SK-N-SH (cell line): ENCODE data around the gene MOCOS.
A peak's percentile ranks its signal among the peaks of the same experiment; 100 is the strongest.

Experiments
- MAX ChIP-seq: IDR thresholded peaks from 2 replicates; pipeline ENCODE4 v1.4.0; 2012; ENCODE audit warnings: low read depth
- MEF2A ChIP-seq: IDR thresholded peaks from 2 replicates; pipeline ENCODE4 v1.4.0; 2012; ENCODE audit warnings: low read depth, borderline replicate concordance
- NFIC ChIP-seq: IDR thresholded peaks from 2 replicates; pipeline ENCODE4 v1.4.0; 2012; ENCODE audit warnings: borderline replicate concordance
- PBX3 ChIP-seq: IDR thresholded peaks from 2 replicates; pipeline ENCODE4; 2012
- POLR2AphosphoS5 ChIP-seq: IDR thresholded peaks from 2 replicates; pipeline ENCODE4 v1.6.1; 2012; ENCODE audit warnings: low read depth, low read length
- RCOR1 ChIP-seq: fragments of 150-350 bp; IDR thresholded peaks from 2 replicates; pipeline ENCODE4 v1.6.1; 2017; ENCODE audit warnings: antibody characterized with exemption, low read length
- SMC3 ChIP-seq: IDR thresholded peaks from 2 replicates; pipeline ENCODE4 v1.6.1; 2012; ENCODE audit warnings: low read depth, low read length, improper control_type of control experiment
- TEAD4 ChIP-seq: IDR thresholded peaks from 2 replicates; pipeline ENCODE4 v1.4.0; 2012; ENCODE audit warnings: mild to moderate bottlenecking, borderline replicate concordance; ENCODE audit not compliant: insufficient read depth
- ZBTB33 ChIP-seq: IDR thresholded peaks from 2 replicates; pipeline ENCODE4 v1.4.0; 2012; ENCODE audit warnings: low read depth, borderline replicate concordance
- TF ChIP-seq, protein P1 (sequence below): fragments of 200-600 bp; sonication (generic); IDR thresholded peaks from 2 replicates; pipeline ENCODE4 v1.6.1; 2017; ENCODE audit warnings: antibody characterized with exemption, mild to moderate bottlenecking, moderate library complexity
- TF ChIP-seq, protein P2 (sequence below): fragments of 150-350 bp; IDR thresholded peaks from 2 replicates; pipeline ENCODE4 v1.6.1; 2017; ENCODE audit warnings: antibody characterized with exemption, low read length, low read depth, borderline replicate concordance

GRCh38 chr18:36309436-36310391 is 122.4 kb downstream of the MOCOS start:
- peak; percentile 96 for TF ChIP-seq MAX
- TF ChIP-seq MEF2A, result no peak; the same call in 1 of the 2 replicates
- TF ChIP-seq, protein P1, sequence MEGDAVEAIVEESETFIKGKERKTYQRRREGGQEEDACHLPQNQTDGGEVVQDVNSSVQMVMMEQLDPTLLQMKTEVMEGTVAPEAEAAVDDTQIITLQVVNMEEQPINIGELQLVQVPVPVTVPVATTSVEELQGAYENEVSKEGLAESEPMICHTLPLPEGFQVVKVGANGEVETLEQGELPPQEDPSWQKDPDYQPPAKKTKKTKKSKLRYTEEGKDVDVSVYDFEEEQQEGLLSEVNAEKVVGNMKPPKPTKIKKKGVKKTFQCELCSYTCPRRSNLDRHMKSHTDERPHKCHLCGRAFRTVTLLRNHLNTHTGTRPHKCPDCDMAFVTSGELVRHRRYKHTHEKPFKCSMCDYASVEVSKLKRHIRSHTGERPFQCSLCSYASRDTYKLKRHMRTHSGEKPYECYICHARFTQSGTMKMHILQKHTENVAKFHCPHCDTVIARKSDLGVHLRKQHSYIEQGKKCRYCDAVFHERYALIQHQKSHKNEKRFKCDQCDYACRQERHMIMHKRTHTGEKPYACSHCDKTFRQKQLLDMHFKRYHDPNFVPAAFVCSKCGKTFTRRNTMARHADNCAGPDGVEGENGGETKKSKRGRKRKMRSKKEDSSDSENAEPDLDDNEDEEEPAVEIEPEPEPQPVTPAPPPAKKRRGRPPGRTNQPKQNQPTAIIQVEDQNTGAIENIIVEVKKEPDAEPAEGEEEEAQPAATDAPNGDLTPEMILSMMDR, result no peak
- peak; percentile 77 for TF ChIP-seq POLR2AphosphoS5
- TF ChIP-seq RCOR1, result 0 out of 2 replicates have a peak, but pooled peaks have one; percentile 9
- peak; percentile 87 for TF ChIP-seq TEAD4
- peak; percentile 70; the same call in 1 of the 2 replicates for TF ChIP-seq ZBTB33
- TF ChIP-seq PBX3, result peak; percentile 86
- peak; percentile 83 for TF ChIP-seq NFIC
- TF ChIP-seq SMC3, result peak; percentile 6; the same call in 1 of the 2 replicates
- TF ChIP-seq, protein P2, sequence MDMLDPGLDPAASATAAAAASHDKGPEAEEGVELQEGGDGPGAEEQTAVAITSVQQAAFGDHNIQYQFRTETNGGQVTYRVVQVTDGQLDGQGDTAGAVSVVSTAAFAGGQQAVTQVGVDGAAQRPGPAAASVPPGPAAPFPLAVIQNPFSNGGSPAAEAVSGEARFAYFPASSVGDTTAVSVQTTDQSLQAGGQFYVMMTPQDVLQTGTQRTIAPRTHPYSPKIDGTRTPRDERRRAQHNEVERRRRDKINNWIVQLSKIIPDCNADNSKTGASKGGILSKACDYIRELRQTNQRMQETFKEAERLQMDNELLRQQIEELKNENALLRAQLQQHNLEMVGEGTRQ, result no peak
